T-helper 1 cell (primary cell): ENCODE data around the gene FOSL2.
A peak's percentile ranks its signal among the peaks of the same experiment; 100 is the strongest.
"Not testable (repeated sequence)": the region's sequence is repeated elsewhere in the genome, so short reads cannot be mapped to it uniquely, and the experiment has no call there.

Source experiments
- DNase-seq, 5 donors: peaks; one replicate each; pipeline ENCODE4 v3.0.0-alpha.2; 2012 to 2020

Gene FOSL2

GRCh38 chr2:28357948-28358667 is 34.5 kb upstream of the FOSL2 start:
- DNase-seq, result no peak

GRCh38 chr2:28358668-28359201 is 33.9 kb upstream of the FOSL2 start:
- peak in 1 of 5 donors; percentile 20 for DNase-seq

GRCh38 chr2:28359222-28360057 is 33.2 kb upstream of the FOSL2 start:
- DNase-seq, result peak; percentile 54 to 94 (median 75)

GRCh38 chr2:28360058-28360717 is 32.5 kb upstream of the FOSL2 start:
- no peak for DNase-seq

- DNase-seq, result no peak
Measured at GRCh38 chr2:28360718-28361293, 31.9 kb upstream of the FOSL2 start.

- DNase-seq, result no peak
Measured at GRCh38 chr2:28361991-28362710, 30.5 kb upstream of the FOSL2 start.

GRCh38 chr2:28362991-28363521 is 29.6 kb upstream of the FOSL2 start:
- no peak for DNase-seq

- no peak for DNase-seq
Measured at GRCh38 chr2:28363686-28364280, 28.9 kb upstream of the FOSL2 start.

- DNase-seq, result no peak
Measured at GRCh38 chr2:28364610-28365009, 28.0 kb upstream of the FOSL2 start.

- no peak for DNase-seq
Measured at GRCh38 chr2:28365158-28365557, 27.5 kb upstream of the FOSL2 start.

GRCh38 chr2:28366149-28366495 is 26.5 kb upstream of the FOSL2 start:
- no peak for DNase-seq

- DNase-seq, result peak; percentile 29 to 88 (median 52)
Measured at GRCh38 chr2:28366496-28367282, 26.0 kb upstream of the FOSL2 start.

GRCh38 chr2:28367667-28368356 is 24.8 kb upstream of the FOSL2 start:
- no peak for DNase-seq

GRCh38 chr2:28368357-28368798 is 24.3 kb upstream of the FOSL2 start:
- DNase-seq, result no peak

GRCh38 chr2:28369358-28369757 is 23.3 kb upstream of the FOSL2 start:
- no peak for DNase-seq

GRCh38 chr2:28370354-28370753 is 22.3 kb upstream of the FOSL2 start:
- no peak for DNase-seq

GRCh38 chr2:28371728-28372127 is 20.9 kb upstream of the FOSL2 start:
- DNase-seq, result not testable (repeated sequence)

GRCh38 chr2:28373854-28374253 is 18.8 kb upstream of the FOSL2 start:
- DNase-seq, result no peak

GRCh38 chr2:28374331-28374730 is 18.3 kb upstream of the FOSL2 start:
- no peak for DNase-seq

- no peak for DNase-seq
Measured at GRCh38 chr2:28375236-28375635, 17.4 kb upstream of the FOSL2 start.
